OCI-LY1 (cell line): ENCODE results near the gene ZDHHC18.
"Not testable (repeated sequence)": the region's sequence is repeated elsewhere in the genome, so short reads cannot be mapped to it uniquely, and the experiment has no call there.

ENCODE experiments used
- H2AFZ ChIP-seq: fragments of 200-600 bp; sonication (generic), shearing (Covaris generic); 2 replicates; pipeline ENCODE4 v1.6.0; 2014; ENCODE audit warnings: antibody characterized with exemption, mild to moderate bottlenecking, low read length
- H3F3A ChIP-seq: fragments of 200-600 bp; sonication (generic), shearing (Covaris generic); 2 replicates; pipeline ENCODE4 v1.6.0; 2014; ENCODE audit warnings: mild to moderate bottlenecking, antibody characterized with exemption, low read length, moderate library complexity; ENCODE audit not compliant: insufficient read depth
- H3K27ac ChIP-seq: fragments of 200-600 bp; sonication (generic); 2 replicates; pipeline ENCODE4 v1.5.1; 2014; ENCODE audit warnings: low read length, mixed run types, mild to moderate bottlenecking, low read depth; ENCODE audit not compliant: poor library complexity, severe bottlenecking
- H3K27me3 ChIP-seq: fragments of 200-600 bp; sonication (generic); 2 replicates; pipeline ENCODE4 v1.6.0; 2014; ENCODE audit warnings: antibody characterized with exemption, mild to moderate bottlenecking, low read length, moderate library complexity; ENCODE audit not compliant: insufficient read depth
- H3K36me3 ChIP-seq: fragments of 200-600 bp; sonication (generic); 2 replicates; pipeline ENCODE4 v1.6.1; 2014; ENCODE audit warnings: mild to moderate bottlenecking, antibody characterized with exemption, low read length, moderate library complexity, mixed read lengths; ENCODE audit not compliant: insufficient read depth
- H3K4me1 ChIP-seq: fragments of 200-600 bp; sonication (generic); 2 replicates; pipeline ENCODE4 v1.5.1; 2014; ENCODE audit warnings: mild to moderate bottlenecking, low read length, moderate library complexity; ENCODE audit not compliant: insufficient read depth, severe bottlenecking
- H3K4me2 ChIP-seq: fragments of 200-600 bp; sonication (generic), shearing (Covaris generic); 2 replicates; pipeline ENCODE4 v1.6.1; 2014; ENCODE audit warnings: low read length
- H3K4me3 ChIP-seq: fragments of 200-600 bp; sonication (generic); 2 replicates; pipeline ENCODE4 v1.5.1; 2014; ENCODE audit warnings: low read length, low read depth, mild to moderate bottlenecking, mixed read lengths; ENCODE audit not compliant: poor library complexity, severe bottlenecking
- H3K79me2 ChIP-seq: fragments of 200-600 bp; shearing (Covaris generic); 2 replicates; pipeline ENCODE4 v1.6.1; 2016; ENCODE audit warnings: mixed run types, low read length, mixed read lengths; ENCODE audit not compliant: insufficient read depth
- H3K9ac ChIP-seq: fragments of 200-600 bp; sonication (generic), shearing (Covaris generic); 2 replicates; pipeline ENCODE4 v1.6.1; 2014; ENCODE audit warnings: mild to moderate bottlenecking, low read length, mixed read lengths
- H3K9me2 ChIP-seq: fragments of 200-600 bp; sonication (generic), shearing (Covaris generic); 2 replicates; pipeline ENCODE4 v1.6.1; 2014; ENCODE audit warnings: low read depth, mild to moderate bottlenecking, low read length, mixed read lengths
- H3K9me3 ChIP-seq: fragments of 200-600 bp; shearing (Covaris generic); 2 replicates; pipeline ENCODE4 v1.6.1; 2014; ENCODE audit warnings: low read length, mixed read lengths
- H4K20me1 ChIP-seq: fragments of 200-600 bp; sonication (generic), shearing (Covaris generic); 2 replicates; pipeline ENCODE4 v1.6.0; 2016; ENCODE audit warnings: mild to moderate bottlenecking, low read length; ENCODE audit not compliant: insufficient read depth
- EZH2 ChIP-seq: fragments of 200-600 bp; sonication (generic), shearing (Covaris generic); IDR thresholded peaks from 2 replicates; pipeline ENCODE4 v1.8.0; 2017; ENCODE audit warnings: borderline replicate concordance, mixed run types, mild to moderate bottlenecking, antibody characterized with exemption, low read length, moderate library complexity, mixed read lengths
- TF ChIP-seq, protein P1 (sequence below): fragments of 200-600 bp; sonication (generic), shearing (Covaris generic); IDR thresholded peaks from 2 replicates; pipeline ENCODE4 v1.5.1; 2017; ENCODE audit warnings: mild to moderate bottlenecking, antibody characterized with exemption, low read length, moderate library complexity, mixed read lengths

Gene ZDHHC18

DNA sequence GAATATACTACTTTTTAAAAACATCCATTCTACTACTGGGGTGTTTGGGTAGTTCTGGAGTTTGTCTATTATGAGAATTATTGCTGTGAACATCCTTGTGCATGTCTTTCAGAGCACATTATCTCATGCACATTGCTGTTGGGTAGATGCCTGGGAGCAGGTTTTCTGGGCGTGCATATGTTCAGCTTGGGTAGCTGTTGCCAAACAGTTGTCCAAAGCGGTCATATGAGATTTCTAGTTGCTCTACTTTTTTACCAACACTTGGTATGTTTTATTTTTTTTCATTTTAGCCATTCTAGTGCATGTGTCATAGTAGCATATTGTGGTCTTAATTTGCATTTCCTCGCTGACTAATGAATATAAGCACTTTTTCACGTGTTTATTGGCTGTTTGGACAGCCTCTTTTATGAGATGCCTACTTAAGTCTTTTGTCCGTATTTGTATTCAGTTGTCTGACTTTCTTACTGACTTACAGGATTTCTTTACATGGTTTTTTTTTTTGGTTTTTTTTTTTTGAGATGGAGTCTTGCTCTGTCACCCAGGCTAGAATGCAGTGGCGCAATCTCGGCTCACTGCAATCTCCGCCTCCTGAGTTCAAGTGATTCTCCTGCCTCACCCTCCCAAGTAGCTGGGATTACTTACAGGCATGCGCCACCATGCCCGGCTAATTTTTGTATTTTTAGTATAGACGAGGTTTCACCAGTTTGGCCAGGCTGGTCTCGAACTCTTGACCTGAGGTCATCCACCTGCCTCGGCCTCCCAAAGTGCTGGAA, 18.1 kb downstream of the ZDHHC18 start:
- H3K9me2 ChIP-seq: no peaks in the 10 kb centered on the region
- no peak overlapping the region for H3K4me2 ChIP-seq
- TF ChIP-seq EZH2: no peak
- H3K27ac ChIP-seq: no peak overlapping the region
- no peaks in the 10 kb centered on the region for H4K20me1 ChIP-seq
- no peaks in the 10 kb centered on the region for H3F3A ChIP-seq
- H2AFZ ChIP-seq: no peak overlapping the region
- no peaks in the 10 kb centered on the region for H3K27me3 ChIP-seq
- no peaks in the 10 kb centered on the region for H3K9me3 ChIP-seq
- H3K4me3 ChIP-seq: no peak overlapping the region
- H3K36me3 ChIP-seq: peaks cover 11% of the 10 kb centered on the region; the same call in 1 of the 2 replicates
- H3K4me1 ChIP-seq: no peaks in the 10 kb centered on the region
- H3K9ac ChIP-seq: no peak overlapping the region
- H3K79me2 ChIP-seq: no peaks in the 10 kb centered on the region

- H3K79me2 ChIP-seq, H3K9me2 ChIP-seq, H3K9me3 ChIP-seq, H3K4me1 ChIP-seq, H3K27me3 ChIP-seq, H3K27ac ChIP-seq, H3K4me2 ChIP-seq, H2AFZ ChIP-seq, H3K9ac ChIP-seq, H3K4me3 ChIP-seq, H3F3A ChIP-seq, H4K20me1 ChIP-seq: not testable (repeated sequence)
- H3K36me3 ChIP-seq: peaks cover 38% of the 10 kb centered on the region; the same call in 1 of the 2 replicates
Observed at GRCh38 chr1:26847826-26848225, 21.3 kb downstream of the ZDHHC18 start.

DNA sequence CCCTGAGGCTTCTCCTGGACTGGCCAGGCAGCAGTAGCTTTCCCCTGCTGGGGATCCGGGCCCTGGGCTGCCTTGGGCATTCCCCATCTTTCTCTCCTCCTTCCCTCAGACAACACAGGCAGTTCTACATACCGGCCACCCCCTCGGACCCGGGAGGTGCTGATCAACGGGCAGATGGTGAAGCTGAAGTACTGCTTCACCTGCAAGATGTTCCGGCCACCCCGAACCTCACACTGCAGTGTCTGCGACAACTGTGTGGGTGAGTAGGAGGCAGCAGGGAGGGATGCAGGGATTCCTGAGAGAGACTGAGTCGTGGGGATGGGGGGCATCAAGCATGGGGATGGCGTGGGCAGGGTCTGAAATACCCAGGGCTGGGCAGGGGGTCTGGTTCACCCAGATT, 22.0 kb downstream of the ZDHHC18 start:
- Histone ChIP-seq H3K4me2 (no peak overlapping the region), H3F3A (no peaks in the 10 kb centered on the region), H3K27ac (no peak overlapping the region)

GRCh38 chr1:26848941-26849774, 22.7 kb downstream of the ZDHHC18 start:
- no peaks in the 10 kb centered on the region for H3K79me2 ChIP-seq
- no peak overlapping the region for H3K4me2 ChIP-seq
- peaks cover 50% of the 10 kb centered on the region; the same call in 1 of the 2 replicates for H3K36me3 ChIP-seq
- H3K4me3 ChIP-seq: no peak overlapping the region
- no peak overlapping the region for H3K27ac ChIP-seq
- H3K27me3 ChIP-seq: no peaks in the 10 kb centered on the region
- no peak overlapping the region for H3K9ac ChIP-seq
- H4K20me1 ChIP-seq: no peaks in the 10 kb centered on the region
- TF ChIP-seq, protein P1, sequence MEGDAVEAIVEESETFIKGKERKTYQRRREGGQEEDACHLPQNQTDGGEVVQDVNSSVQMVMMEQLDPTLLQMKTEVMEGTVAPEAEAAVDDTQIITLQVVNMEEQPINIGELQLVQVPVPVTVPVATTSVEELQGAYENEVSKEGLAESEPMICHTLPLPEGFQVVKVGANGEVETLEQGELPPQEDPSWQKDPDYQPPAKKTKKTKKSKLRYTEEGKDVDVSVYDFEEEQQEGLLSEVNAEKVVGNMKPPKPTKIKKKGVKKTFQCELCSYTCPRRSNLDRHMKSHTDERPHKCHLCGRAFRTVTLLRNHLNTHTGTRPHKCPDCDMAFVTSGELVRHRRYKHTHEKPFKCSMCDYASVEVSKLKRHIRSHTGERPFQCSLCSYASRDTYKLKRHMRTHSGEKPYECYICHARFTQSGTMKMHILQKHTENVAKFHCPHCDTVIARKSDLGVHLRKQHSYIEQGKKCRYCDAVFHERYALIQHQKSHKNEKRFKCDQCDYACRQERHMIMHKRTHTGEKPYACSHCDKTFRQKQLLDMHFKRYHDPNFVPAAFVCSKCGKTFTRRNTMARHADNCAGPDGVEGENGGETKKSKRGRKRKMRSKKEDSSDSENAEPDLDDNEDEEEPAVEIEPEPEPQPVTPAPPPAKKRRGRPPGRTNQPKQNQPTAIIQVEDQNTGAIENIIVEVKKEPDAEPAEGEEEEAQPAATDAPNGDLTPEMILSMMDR: no peak
- no peak for TF ChIP-seq EZH2
- H3K4me1 ChIP-seq: no peaks in the 10 kb centered on the region
- no peaks in the 10 kb centered on the region for H3K9me3 ChIP-seq
- H3F3A ChIP-seq: no peaks in the 10 kb centered on the region
- H2AFZ ChIP-seq: no peak overlapping the region
- no peaks in the 10 kb centered on the region for H3K9me2 ChIP-seq

More for the DNA sequence above, 22.0 kb downstream of the ZDHHC18 start:
- Histone ChIP-seq H3K4me3 (no peak overlapping the region), H3K27me3 (no peaks in the 10 kb centered on the region), H3K9ac (no peak overlapping the region), H3K4me1 (no peaks in the 10 kb centered on the region), H3K9me2 (no peaks in the 10 kb centered on the region), H3K79me2 (no peaks in the 10 kb centered on the region), H3K36me3 (peaks cover 43% of the 10 kb centered on the region; the same call in 1 of the 2 replicates), H2AFZ (no peak overlapping the region), H4K20me1 (no peaks in the 10 kb centered on the region), H3K9me3 (no peaks in the 10 kb centered on the region)
- no peak for TF ChIP-seq EZH2
- TF ChIP-seq, protein P1: no peak
